A549 treated with dexamethasone at 1 μM for 4 hours (cell line): ENCODE results near the gene RPS3. TPM values are rescaled to one million over a fixed set of nuclear protein-coding genes. Genes with fewer than 3 reads are reported as not detected.

Source experiments
- total RNA-seq: library from RNA; stranded (reverse); fragments of 200-300 nt; extraction: Qiagen RNA extraction; gene quantifications from 5 replicates; pipeline ENCODE4 v1.2.3, GENCODE V29; 2022

The RPS3 gene
- total RNA-seq, result 3,250 to 4,590 TPM (median 3,325 TPM) in 5 replicates

DNA sequence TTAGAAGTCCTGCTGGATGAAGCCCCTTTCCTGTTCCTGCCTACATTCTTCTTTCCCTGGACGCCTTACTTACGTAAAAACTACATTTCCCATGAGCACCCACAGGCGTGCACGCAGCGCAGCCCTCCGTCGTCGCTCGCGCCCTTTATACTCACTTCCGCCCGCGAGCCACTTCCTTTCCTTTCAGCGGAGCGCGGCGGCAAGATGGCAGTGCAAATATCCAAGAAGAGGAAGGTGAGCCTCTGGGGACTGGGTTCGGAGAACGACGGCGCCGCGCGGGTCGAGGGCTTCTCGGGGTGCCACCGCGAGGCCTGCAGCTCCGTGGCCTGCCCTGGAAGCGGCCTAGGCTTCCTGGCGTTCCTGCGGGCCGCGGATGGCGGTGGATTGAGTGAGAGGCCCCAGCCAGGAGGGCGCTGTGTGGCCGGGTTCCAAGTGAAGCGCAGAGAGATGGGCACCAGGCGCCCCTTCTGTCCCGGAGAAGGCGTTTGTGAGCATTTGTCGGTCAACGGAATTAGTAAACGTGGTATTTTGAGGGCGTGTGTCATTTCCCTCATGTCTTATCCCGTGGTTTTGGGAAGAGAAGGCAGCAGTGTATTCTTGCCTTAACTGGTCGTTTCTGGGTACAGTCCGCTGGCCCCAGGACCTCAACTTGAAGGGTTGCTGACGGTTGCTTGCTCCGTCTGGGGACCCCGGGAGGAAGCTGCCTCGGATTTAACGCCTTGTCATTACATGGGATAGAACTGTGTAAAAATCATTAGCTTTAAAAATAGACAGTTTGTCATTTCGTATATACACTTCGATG lies at the start of gene RPS3:
RPS3 (plus strand) TSS at position 175 of the 802 bp plus-strand sequence; CDS start at position 205, 30 bp downstream.

DNA sequence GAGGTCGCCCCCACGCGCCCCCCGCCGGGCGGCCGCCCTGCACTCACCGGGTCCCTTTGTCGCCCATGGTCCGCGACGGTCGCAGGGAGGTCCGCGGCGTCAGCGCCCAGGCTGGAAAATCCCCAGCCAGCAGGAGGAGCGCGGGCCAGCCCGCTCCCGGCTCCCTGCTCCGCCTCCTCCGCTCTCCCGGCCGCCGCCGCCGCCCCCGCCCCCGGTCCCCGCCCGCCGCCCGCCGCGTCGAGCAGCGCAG lies 47.9 kb upstream of the RPS3 start, which contains the start of gene ARRB1:
ARRB1 (minus strand) TSS at position 121 of the 250 bp plus-strand sequence; CDS start at position 67, 54 bp downstream.

GRCh38 chr11:75432911-75433321 lies 33.6 kb downstream of the RPS3 start, which contains the start of gene KLHL35:
TSS of gene KLHL35 (minus strand) at chr11:75433203. CDS start at chr11:75430629, 2,574 bp downstream.

Other genes with a start within 250 kb of the RPS3 start
- 3.4 to 4.5 TPM (median 3.5 TPM) in 5 replicates for gene SLCO2B1, start 248.4 kb upstream of the RPS3 start, total RNA-seq
- 0.16 to 0.26 TPM (median 0.19 TPM) in 5 replicates for gene TPBGL, start 158.7 kb upstream of the RPS3 start, total RNA-seq
- 16.2 to 30.9 TPM (median 29.5 TPM) in 5 replicates for gene ARRB1, start 47.9 kb upstream of the RPS3 start, total RNA-seq
- 0.87 to 1.3 TPM (median 0.98 TPM) in 5 replicates for gene KLHL35, start 33.7 kb downstream of the RPS3 start, total RNA-seq
- gene GDPD5, start 126.4 kb downstream of the RPS3 start, total RNA-seq, result 7.0 to 14.7 TPM (median 12.1 TPM) in 5 replicates
- gene SERPINH1, start 162.7 kb downstream of the RPS3 start, total RNA-seq, result 63.3 to 93.2 TPM (median 84.5 TPM) in 5 replicates